ENCODE data around the gene DYSF. TPM values are rescaled to one million over a fixed set of nuclear protein-coding genes. Genes with fewer than 3 reads are reported as not detected.

DYSF gene
- total RNA-seq, 1 experiment from 2014 or later, result 0.89 TPM

- no peak for TF ChIP-seq CTCF (IDR thresholded peaks at IDR 0.05 in 2 of 3, conservative IDR thresholded peaks at IDR 0.05 in 1 of 3; ENCODE audit: borderline replicate concordance in 1 of 3, insufficient read depth in 1 of 3, low read depth in 2 of 3, low read length in 2 of 3)
- no peak for TF ChIP-seq EGR1 (IDR thresholded peaks at IDR 0.05; ENCODE audit: low read depth)
- TF ChIP-seq YY1 (IDR thresholded peaks at IDR 0.05; ENCODE audit: extremely low read depth, insufficient replicate concordance, low read depth, low read length), result no peak
- TF ChIP-seq ATF3 (IDR thresholded peaks at IDR 0.05), result no peak
- TF ChIP-seq CEBPB (IDR thresholded peaks at IDR 0.05; ENCODE audit: low read depth), result no peak
Measured at GRCh38 chr2:71664161-71664560, 210.8 kb downstream of the DYSF start (continued).

GRCh38 chr2:71665168-71666093 is 212.1 kb downstream of the DYSF start:
- Histone ChIP-seq H3K36me3 (ENCODE audit: control insufficient read depth in 1 of 2, insufficient read depth in 2 of 2, low read length in 2 of 2) (no peaks in the 10 kb centered on the region), H3K79me2 (ENCODE audit: insufficient read depth, low read length) (no peaks in the 10 kb centered on the region), H4K20me1 (ENCODE audit: insufficient read depth) (no peaks in the 10 kb centered on the region), H3K9me3 (ENCODE audit: control insufficient read depth in 1 of 2, insufficient read depth in 1 of 2, low read depth in 1 of 2, low read length in 2 of 2) (no peaks in the 10 kb centered on the region), H3K9ac (ENCODE audit: low read length) (no peak overlapping the region), H3K4me2 (ENCODE audit: low read length) (no peak overlapping the region), H3K9me2 (ENCODE audit: insufficient read depth) (no peaks in the 10 kb centered on the region), H3K4me3 (replicated peaks in 1 of 2; ENCODE audit: low read depth in 1 of 2, low read length in 2 of 2) (no peak overlapping the region), H2AFZ (ENCODE audit: low read depth, low read length, poor library complexity, severe bottlenecking) (no peak overlapping the region), H3K27ac (ENCODE audit: low read depth, low read length) (no peak overlapping the region), H3K27me3 (ENCODE audit: insufficient read depth, low read length) (no peaks in the 10 kb centered on the region), H3K4me1 (ENCODE audit: control insufficient read depth in 1 of 2, insufficient read depth in 2 of 2, low read length in 2 of 2) (no peaks in the 10 kb centered on the region)
- ATAC-seq (no peak), DNase-seq (ENCODE audit: low read depth, low spot score) (no peak)
- intact Hi-C loops (cut with micrococcal nuclease), result no loop called here
- RAD21 ChIA-PET (ENCODE audit: low non-redundant PET in 1 of 2, low total read pairs in 2 of 2, uncharacterized antibody in 2 of 2, unreplicated experiment in 2 of 2), result no interaction called here
- POLR2A ChIA-PET, result no interaction called here
- CTCF ChIA-PET, result no interaction called here
- no TSS peak for BruUV-seq (replicated peaks)
- TF ChIP-seq SRF (IDR thresholded peaks at IDR 0.05; ENCODE audit: low read depth), result no peak
- no peak for TF ChIP-seq ZNF274 (IDR thresholded peaks at IDR 0.05; ENCODE audit: low read depth, low read length)
- no peak for TF ChIP-seq POLR2A (IDR thresholded peaks at IDR 0.05; ENCODE audit: borderline replicate concordance, extremely low read depth, insufficient read depth, insufficient read length)
- TF ChIP-seq FOSL1 (IDR thresholded peaks at IDR 0.05; ENCODE audit: low read depth), result no peak
- no peak for TF ChIP-seq POLR2AphosphoS5 (IDR thresholded peaks at IDR 0.05; ENCODE audit: low read depth, low read length)
- TF ChIP-seq CTCF (IDR thresholded peaks at IDR 0.05 in 2 of 3, conservative IDR thresholded peaks at IDR 0.05 in 1 of 3; ENCODE audit: borderline replicate concordance in 1 of 3, insufficient read depth in 1 of 3, low read depth in 2 of 3, low read length in 2 of 3), result no peak
- no peak for TF ChIP-seq ELF1 (IDR thresholded peaks at IDR 0.05; ENCODE audit: borderline replicate concordance, low read depth)
- TF ChIP-seq SP1 (IDR thresholded peaks at IDR 0.05; ENCODE audit: low read depth), result no peak
- no peak for TF ChIP-seq CBX3 (IDR thresholded peaks at IDR 0.05; ENCODE audit: low read depth)
- TF ChIP-seq EZH2phosphoT487 (IDR thresholded peaks at IDR 0.05; ENCODE audit: borderline replicate concordance), result no peak
- no peak for TF ChIP-seq CEBPB (IDR thresholded peaks at IDR 0.05; ENCODE audit: low read depth)
- TF ChIP-seq RAD21 (IDR thresholded peaks at IDR 0.05; ENCODE audit: low read depth), result no peak
- no peak for TF ChIP-seq EZH2 (IDR thresholded peaks at IDR 0.05)
- TF ChIP-seq MAX (IDR thresholded peaks at IDR 0.05), result no peak
- TF ChIP-seq EGR1 (IDR thresholded peaks at IDR 0.05; ENCODE audit: low read depth), result no peak
